Sigmoid colon (tissue), 4 donors: Measurements from ENCODE around the gene C11orf68.
A peak's percentile ranks its signal among the peaks of the same experiment; 100 is the strongest.

Source experiments
- POLR2A ChIP-seq, 2 donors: fragments of 450-650 bp; IDR thresholded peaks; one replicate each; pipeline ENCODE4 v1.6.1; 2016; ENCODE audit warnings: antibody characterized with exemption in 2 of 2, mild to moderate bottlenecking in 2 of 2, moderate library complexity in 2 of 2
- POLR2AphosphoS5 ChIP-seq, 4 donors: sonication (generic); formaldehyde crosslinking; IDR thresholded peaks; one replicate each; pipeline ENCODE4 v1.6.1; 2017; ENCODE audit warnings: antibody characterized with exemption in 4 of 4
- TF ChIP-seq, protein P1 (sequence below), 4 experiments: fragments of 450-650 bp in 3 of 4; fragments of 200-600 bp in 1 of 4; IDR thresholded peaks; one replicate each; pipeline ENCODE4 v1.5.1; 2016 to 2019; ENCODE audit warnings: antibody characterized with exemption in 4 of 4, mild to moderate bottlenecking in 3 of 4, moderate library complexity in 2 of 4

DNA sequence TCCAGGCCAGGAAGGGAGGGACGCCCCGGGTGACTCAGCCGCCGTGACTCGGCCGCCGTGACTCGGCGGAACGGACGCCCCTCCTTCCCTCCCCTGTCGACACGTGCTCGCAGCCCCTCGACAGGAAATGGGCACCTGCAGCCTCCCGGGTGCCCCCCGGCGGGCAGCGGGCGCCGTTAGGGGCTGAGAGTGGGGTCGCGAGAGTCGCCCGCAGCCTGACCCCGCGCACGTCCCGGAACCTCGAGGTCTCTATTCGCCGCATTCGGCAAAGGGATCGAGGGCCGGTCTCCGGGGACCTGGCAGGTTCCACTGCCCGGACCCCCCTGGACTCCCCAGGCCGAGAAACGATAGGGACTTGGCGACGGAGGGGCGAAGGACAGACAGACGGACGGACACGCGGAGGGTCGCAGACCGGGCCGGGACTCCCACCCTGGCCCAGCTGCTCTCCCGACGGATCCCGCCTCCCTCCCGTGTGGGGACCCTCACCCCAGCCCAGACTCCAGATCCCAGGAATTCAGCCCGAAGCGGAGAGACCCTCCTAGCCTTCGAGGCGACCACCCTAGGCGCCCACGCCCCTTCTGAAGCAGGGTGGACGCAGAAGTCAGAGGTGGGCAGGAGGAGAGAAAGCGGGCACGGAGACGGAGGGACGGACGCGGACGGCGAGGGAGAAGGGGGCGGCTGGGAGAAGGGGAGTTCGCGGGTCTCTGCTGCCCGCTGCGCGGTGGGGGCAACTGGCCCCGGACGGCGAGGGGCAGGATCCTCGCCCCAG lies 19.3 kb downstream of the C11orf68 start:
- TF ChIP-seq, protein P1, sequence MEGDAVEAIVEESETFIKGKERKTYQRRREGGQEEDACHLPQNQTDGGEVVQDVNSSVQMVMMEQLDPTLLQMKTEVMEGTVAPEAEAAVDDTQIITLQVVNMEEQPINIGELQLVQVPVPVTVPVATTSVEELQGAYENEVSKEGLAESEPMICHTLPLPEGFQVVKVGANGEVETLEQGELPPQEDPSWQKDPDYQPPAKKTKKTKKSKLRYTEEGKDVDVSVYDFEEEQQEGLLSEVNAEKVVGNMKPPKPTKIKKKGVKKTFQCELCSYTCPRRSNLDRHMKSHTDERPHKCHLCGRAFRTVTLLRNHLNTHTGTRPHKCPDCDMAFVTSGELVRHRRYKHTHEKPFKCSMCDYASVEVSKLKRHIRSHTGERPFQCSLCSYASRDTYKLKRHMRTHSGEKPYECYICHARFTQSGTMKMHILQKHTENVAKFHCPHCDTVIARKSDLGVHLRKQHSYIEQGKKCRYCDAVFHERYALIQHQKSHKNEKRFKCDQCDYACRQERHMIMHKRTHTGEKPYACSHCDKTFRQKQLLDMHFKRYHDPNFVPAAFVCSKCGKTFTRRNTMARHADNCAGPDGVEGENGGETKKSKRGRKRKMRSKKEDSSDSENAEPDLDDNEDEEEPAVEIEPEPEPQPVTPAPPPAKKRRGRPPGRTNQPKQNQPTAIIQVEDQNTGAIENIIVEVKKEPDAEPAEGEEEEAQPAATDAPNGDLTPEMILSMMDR (IDR thresholded peaks at IDR 0.05), result no peak
- TF ChIP-seq POLR2AphosphoS5 (IDR thresholded peaks at IDR 0.05) (peak in 3 of 4 donors; percentile 18 to 55 (median 33)), POLR2A (IDR thresholded peaks at IDR 0.05) (no peak)
